Caco-2 (cell line): ENCODE measurements around the gene SLC6A13. TPM values are rescaled to one million over a fixed set of nuclear protein-coding genes. Genes with fewer than 3 reads are reported as not detected.

ENCODE experiments used
- BruUV-seq: library from RNA; stranded (reverse); fragments of 400-500 nt; replicated peaks from 2 replicates; lab custom pipeline; 2021; lab: Mats Ljungman, UMichigan
- CTCF ChIA-PET: fragments of 300-600 bp; sonication (Branson Sonifier 250); formaldehyde crosslinking; loops from one replicate; lab custom pipeline; 2022; ENCODE audit warnings: antibody characterized with exemption; lab: Charles Lee
- POLR2A ChIA-PET: fragments of 300-600 bp; sonication (Branson Sonifier 250); formaldehyde crosslinking; loops from one replicate; lab custom pipeline; 2022; ENCODE audit warnings: antibody characterized with exemption; lab: Charles Lee
- DNase-seq, 2 experiments: peaks; one replicate each; pipeline versions ENCODE4 v3.0.0 to v3.0.0-alpha.2; 2020 to 2022
- H3K27me3 ChIP-seq: replicated peaks from 2 replicates; pipeline ENCODE4 v1.6.0; 2011; ENCODE audit warnings: low read length; ENCODE audit not compliant: control insufficient read depth, insufficient read depth
- H3K36me3 ChIP-seq: 2 replicates; pipeline ENCODE4 v1.5.1; 2011; ENCODE audit warnings: low read length; ENCODE audit not compliant: control insufficient read depth, insufficient read depth
- H3K4me1 ChIP-seq: fragments of 250-450 bp; sonication (Bioruptor Pico); 2 replicates; pipeline ENCODE4 v1.5.1; 2020; ENCODE audit warnings: mild to moderate bottlenecking
- H3K4me3 ChIP-seq: 2 replicates; pipeline ENCODE4 v1.5.1; 2011; ENCODE audit warnings: low read depth, mild to moderate bottlenecking, control low read depth, low read length
- H3K9me3 ChIP-seq: fragments of 250-450 bp; sonication (Bioruptor Pico); 2 replicates; pipeline ENCODE4 v1.5.1; 2020; ENCODE audit warnings: mild to moderate bottlenecking, moderate library complexity
- H3K27ac Mint-ChIP-seq: one replicate; pipeline ENCODE4 v1.8.0; 2022; ENCODE audit warnings: mixed read lengths; ENCODE audit not compliant: unreplicated experiment
- H3K27me3 Mint-ChIP-seq: one replicate; pipeline ENCODE4 v1.8.0; 2022; ENCODE audit warnings: mixed read lengths; ENCODE audit not compliant: insufficient read depth, unreplicated experiment
- H3K36me3 Mint-ChIP-seq: one replicate; pipeline ENCODE4 v1.8.0; 2022; ENCODE audit warnings: mild to moderate bottlenecking, mixed read lengths; ENCODE audit not compliant: insufficient read depth, unreplicated experiment
- H3K4me1 Mint-ChIP-seq: one replicate; pipeline ENCODE4 v1.8.0; 2022; ENCODE audit warnings: low read depth, mixed read lengths; ENCODE audit not compliant: unreplicated experiment
- H3K4me3 Mint-ChIP-seq: one replicate; pipeline ENCODE4 v1.8.0; 2022; ENCODE audit warnings: mild to moderate bottlenecking, moderate library complexity, mixed read lengths; ENCODE audit not compliant: unreplicated experiment
- H3K9me3 Mint-ChIP-seq: one replicate; pipeline ENCODE4 v1.8.0; 2022; ENCODE audit warnings: mixed read lengths; ENCODE audit not compliant: unreplicated experiment
- CTCF ChIP-seq, 2 experiments: fragments of 200-600 bp in 1 of 2; IDR thresholded peaks; 1 replicate in 1 of 2; 2 replicates in 1 of 2; pipeline versions ENCODE4 v1.5.1 to v1.8.0; 2011 to 2022; ENCODE audit warnings: antibody characterized with exemption in 1 of 2, control low read depth in 1 of 2, inconsistent platforms in 1 of 2, low read depth in 1 of 2, low read length in 1 of 2, mild to moderate bottlenecking in 1 of 2, moderate library complexity in 1 of 2; ENCODE audit not compliant: insufficient read depth in 1 of 2, severe bottlenecking in 1 of 2, unreplicated experiment in 1 of 2
- intact Hi-C: fragments of 100-400 bp; cut with micrococcal nuclease; formaldehyde crosslinking; loops from one replicate; pipeline ENCODE4 v1.10.0; 2022; ENCODE audit not compliant: unreplicated experiment
- total RNA-seq: library from RNA; stranded (reverse); gene quantifications from 2 replicates; pipeline ENCODE4 v1.2.3, GENCODE V29; 2022

Gene SLC6A13
- total RNA-seq, 1 experiment from 2014 or later = 1.0 TPM

- H3K4me3 ChIP-seq = no peak overlapping the region
- H3K27me3 ChIP-seq = no peaks in the 10 kb centered on the region
- H3K4me1 ChIP-seq = no peaks in the 10 kb centered on the region
- Mint-ChIP-seq H3K9me3 (peaks cover 19% of the 10 kb centered on the region), H3K36me3 (peaks cover 62% of the 10 kb centered on the region), H3K4me3 (no peak overlapping the region), H3K27me3 (no peaks in the 10 kb centered on the region), H3K27ac (no peak overlapping the region), H3K4me1 (peaks cover 7% of the 10 kb centered on the region)
- ChIA-PET CTCF (no interaction called here), POLR2A (no interaction called here)
- intact Hi-C loops = no loop called here
- peaks cover 6% of the 10 kb centered on the region for H3K36me3 ChIP-seq
- no TSS peak for BruUV-seq
- no peaks in the 10 kb centered on the region for H3K9me3 ChIP-seq
- TF ChIP-seq CTCF (IDR thresholded peaks at IDR 0.05; ENCODE audit: insufficient read depth in 1 of 2, low read depth in 1 of 2, low read length in 1 of 2, severe bottlenecking in 1 of 2, unreplicated experiment in 1 of 2) = no peak
- DNase-seq = no peak
Observed at GRCh38 chr12:295132-295531, 32.5 kb upstream of the SLC6A13 start.

- ChIA-PET POLR2A (no interaction called here), CTCF (no interaction called here)
- no TSS peak for BruUV-seq
- Mint-ChIP-seq H3K4me1 (no peaks in the 10 kb centered on the region), H3K9me3 (no peaks in the 10 kb centered on the region), H3K27ac (no peak overlapping the region), H3K36me3 (peaks cover 45% of the 10 kb centered on the region), H3K27me3 (no peaks in the 10 kb centered on the region), H3K4me3 (no peak overlapping the region)
- no peak for DNase-seq
- Histone ChIP-seq H3K4me3 (no peak overlapping the region), H3K36me3 (peaks cover 6% of the 10 kb centered on the region), H3K9me3 (no peaks in the 10 kb centered on the region), H3K27me3 (no peaks in the 10 kb centered on the region), H3K4me1 (no peaks in the 10 kb centered on the region)
- intact Hi-C loops = no loop called here
- no peak for TF ChIP-seq CTCF (IDR thresholded peaks at IDR 0.05; ENCODE audit: insufficient read depth in 1 of 2, low read depth in 1 of 2, low read length in 1 of 2, severe bottlenecking in 1 of 2, unreplicated experiment in 1 of 2)
Observed at GRCh38 chr12:293199-293598, 30.6 kb upstream of the SLC6A13 start.

GRCh38 chr12:292186-292585 lies 29.6 kb upstream of the SLC6A13 start:
- intact Hi-C loops = no loop called here
- Mint-ChIP-seq H3K4me1 (no peaks in the 10 kb centered on the region), H3K27me3 (no peaks in the 10 kb centered on the region), H3K27ac (no peak overlapping the region), H3K36me3 (peaks cover 53% of the 10 kb centered on the region), H3K4me3 (no peak overlapping the region), H3K9me3 (no peaks in the 10 kb centered on the region)
- no peaks in the 10 kb centered on the region for H3K27me3 ChIP-seq
- H3K4me1 ChIP-seq = no peaks in the 10 kb centered on the region
- no peak for TF ChIP-seq CTCF (IDR thresholded peaks at IDR 0.05; ENCODE audit: insufficient read depth in 1 of 2, low read depth in 1 of 2, low read length in 1 of 2, severe bottlenecking in 1 of 2, unreplicated experiment in 1 of 2)
- CTCF ChIA-PET = no interaction called here
- POLR2A ChIA-PET = no interaction called here
- H3K9me3 ChIP-seq = no peaks in the 10 kb centered on the region
- no peak for DNase-seq
- H3K36me3 ChIP-seq = peaks cover 6% of the 10 kb centered on the region
- no peak overlapping the region for H3K4me3 ChIP-seq
- no TSS peak for BruUV-seq
